ENCODE data around the gene CBX8.

CBX8 gene

DNA sequence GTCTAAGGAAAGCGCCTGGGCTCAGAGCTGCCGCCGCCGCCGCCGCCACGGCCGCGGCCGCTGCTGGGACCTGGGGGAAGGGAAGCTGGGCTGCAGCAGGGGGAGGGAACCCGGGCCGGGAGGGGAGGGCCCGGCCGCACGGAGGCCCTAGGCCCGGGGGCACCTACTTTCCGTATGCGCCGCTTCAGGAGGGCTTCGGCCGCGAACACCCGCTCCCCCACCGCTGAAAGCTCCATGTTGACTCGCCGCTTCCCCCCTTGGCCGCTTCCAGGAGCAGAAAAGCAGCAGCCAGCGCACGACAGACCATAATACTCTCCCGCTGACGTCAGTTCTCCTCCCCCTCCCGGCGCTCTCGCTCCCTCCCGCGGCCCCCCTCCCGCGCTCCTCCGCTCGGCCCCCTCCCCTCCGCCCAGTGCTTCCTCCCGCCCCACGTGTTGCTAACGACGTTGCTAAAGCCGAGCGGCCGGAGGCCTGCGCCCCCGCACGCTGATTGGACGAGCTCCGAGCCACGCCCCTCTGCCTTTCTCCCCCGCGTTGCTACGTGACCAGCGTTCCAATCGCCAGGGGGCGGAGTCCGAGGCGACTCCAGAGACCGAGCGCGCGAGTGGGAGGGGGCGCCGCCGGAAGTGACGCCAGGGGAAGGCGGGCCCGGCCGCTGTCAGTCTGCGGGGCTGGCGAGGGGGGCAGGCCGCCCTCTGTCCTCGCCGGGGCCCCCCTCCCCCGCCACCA lies at the start of gene CBX8:
TSS of gene CBX8 (minus strand) at position 315 of the 729 bp plus-strand sequence. CDS start at position 236, 79 bp downstream.
- DNase-seq (ENCODE audit: low read depth in 2 of 3, low spot score in 2 of 3): peak; percentile 90 to 99 (median 98)

DNA sequence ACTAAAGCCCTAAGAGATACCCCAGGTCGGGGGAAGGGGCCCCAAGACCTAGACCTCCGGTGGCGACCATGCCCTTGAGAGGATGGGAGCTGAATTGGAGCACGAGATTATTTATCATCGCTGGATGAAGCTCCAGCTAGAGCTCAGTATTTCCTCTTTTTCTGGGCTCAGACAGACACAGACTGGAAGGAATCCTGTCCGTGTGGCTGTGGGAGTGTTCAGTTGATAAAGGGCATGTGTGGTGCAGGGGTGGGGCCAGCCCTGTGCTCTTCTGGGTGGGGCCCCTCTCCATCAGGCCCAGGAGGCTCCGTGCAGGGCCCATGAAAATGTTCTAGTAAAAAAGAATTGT lies 48.7 kb upstream of the CBX8 start:
- no peak for DNase-seq (ENCODE audit: low read depth in 2 of 3, low spot score in 2 of 3)

DNA sequence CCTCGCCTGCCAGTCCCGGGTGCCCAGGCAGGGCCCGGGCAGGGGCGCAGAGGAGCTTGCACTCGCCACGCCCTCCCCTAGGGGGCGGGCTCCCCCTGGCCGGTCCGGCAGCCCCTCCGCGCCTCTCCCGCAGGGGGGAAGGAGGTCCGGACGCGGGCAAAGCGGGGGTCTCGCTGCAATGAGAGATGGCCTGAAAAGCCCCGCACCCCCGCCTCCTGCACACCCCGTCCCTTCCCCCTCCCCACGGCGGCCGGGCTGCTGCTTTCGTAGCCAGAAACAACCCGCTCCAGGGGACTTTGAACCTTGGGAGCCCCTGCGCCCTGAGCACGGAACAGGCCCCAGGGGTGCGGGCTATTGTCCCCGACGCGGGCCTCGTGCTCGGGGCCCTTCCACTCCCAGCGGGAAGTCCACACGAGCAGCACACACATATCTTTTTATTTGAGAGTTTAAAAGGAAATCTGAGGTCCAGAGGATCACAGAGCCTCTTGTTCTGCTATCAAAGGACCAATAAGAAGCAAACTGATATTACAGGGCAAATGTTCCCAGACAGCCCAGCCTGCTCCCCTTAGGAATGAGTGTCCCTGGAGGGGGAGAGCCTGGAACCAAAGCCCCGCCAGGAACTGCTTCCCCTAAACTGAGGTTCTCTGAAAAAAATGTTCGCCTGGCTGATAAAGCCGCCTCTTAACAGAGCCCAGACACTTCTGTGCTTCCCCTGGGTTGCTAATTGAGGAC lies 48.2 kb upstream of the CBX8 start:
- DNase-seq (ENCODE audit: low read depth in 2 of 3, low spot score in 2 of 3): no peak

DNA sequence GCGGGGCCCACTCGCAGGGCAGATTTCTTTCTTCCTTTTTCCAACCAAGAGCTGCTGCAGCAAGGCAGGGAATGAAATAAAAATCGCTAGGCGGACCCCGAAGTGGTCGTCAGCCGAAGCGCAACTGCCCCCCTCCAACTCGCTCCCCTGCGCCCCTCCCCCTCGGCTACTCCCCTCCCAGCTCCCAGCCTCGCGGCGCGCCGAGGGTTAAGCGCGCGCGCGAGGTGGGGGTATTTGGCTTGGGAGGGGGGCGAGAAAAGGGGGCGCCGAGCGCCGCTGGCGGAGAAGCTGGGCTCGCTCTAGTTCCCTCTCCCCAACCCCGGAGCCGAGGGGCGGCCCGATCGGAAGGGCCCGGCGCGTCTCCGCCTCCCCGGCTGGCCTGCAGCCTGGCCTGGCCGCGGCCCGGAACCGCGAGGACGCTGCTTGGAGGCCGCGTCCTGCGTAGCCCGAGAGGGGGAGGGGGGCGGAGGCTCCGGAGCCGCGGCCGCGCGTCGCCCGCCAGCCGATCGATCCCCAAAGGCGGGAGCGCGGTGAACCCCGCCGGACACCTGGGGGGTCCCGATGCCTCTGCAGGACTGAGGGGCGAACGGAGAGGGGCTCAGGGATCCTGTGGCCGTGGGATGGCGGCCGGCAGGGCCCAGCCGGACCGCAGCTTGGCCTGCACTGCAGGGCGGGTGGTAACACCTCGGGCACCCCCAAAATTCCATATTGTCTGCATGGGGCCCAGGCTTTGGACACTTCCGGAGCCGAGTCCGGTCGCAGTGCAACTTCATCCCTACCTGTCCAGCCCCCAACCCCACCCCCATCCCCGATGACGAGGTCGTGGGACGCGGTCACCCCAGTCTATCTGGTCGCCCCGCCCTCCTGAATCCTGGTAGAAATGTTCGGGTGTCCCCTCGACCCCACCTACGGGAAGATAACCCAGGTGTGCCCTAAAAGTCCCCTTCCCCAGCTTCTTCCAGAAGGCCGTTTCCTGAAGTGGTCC lies 47.2 kb upstream of the CBX8 start:
- DNase-seq (ENCODE audit: low read depth in 2 of 3, low spot score in 2 of 3): no peak

DNA sequence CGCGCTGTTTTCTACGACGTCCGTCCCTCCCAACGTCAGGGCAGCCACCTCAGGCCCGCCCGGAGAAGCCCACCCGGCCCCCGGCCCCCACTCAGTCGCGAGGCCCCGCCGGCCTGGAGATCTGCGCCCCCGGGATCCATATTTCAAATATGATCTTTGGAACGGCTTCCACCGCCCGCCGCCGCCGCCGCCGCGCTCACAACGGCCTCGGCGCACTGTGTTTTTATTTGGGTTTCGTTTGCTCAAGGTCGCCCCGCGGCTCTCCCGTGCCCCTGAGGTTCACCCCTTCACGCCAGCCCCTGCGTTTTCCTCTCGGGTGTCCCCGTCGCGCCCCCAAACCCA lies 46.6 kb upstream of the CBX8 start:
- no peak for DNase-seq (ENCODE audit: low read depth in 2 of 3, low spot score in 2 of 3)

DNA sequence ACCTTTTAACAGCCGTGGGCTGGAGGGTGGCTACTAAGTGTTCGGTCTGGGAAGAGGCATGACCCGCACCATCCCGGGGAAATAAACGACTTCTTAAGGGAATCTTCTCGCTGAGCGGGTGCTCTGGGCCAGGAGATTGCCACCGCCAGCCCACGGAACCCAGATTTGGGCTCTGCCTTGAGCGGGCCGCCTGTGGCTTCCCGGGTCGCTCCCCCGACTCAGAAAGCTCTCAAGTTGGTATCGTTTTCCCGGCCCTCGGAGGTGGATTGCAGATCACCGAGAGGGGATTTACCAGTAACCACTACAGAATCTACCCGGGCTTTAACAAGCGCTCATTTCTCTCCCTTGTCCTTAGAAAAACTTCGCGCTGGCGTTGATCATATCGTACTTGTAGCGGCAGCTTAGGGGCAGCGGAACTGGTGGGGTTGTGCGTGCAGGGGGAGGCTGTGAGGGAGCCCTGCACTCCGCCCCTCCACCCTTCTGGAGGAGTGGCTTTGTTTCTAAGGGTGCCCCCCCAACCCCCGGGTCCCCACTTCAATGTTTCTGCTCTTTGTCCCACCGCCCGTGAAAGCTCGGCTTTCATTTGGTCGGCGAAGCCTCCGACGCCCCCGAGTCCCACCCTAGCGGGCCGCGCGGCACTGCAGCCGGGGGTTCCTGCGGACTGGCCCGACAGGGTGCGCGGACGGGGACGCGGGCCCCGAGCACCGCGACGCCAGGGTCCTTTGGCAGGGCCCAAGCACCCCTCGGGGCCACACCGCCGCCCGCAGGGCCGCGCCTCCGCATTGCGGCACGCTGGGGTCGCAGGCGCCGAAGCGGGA lies 46.0 kb upstream of the CBX8 start:
- no peak for DNase-seq (ENCODE audit: low read depth in 2 of 3, low spot score in 2 of 3)

DNA sequence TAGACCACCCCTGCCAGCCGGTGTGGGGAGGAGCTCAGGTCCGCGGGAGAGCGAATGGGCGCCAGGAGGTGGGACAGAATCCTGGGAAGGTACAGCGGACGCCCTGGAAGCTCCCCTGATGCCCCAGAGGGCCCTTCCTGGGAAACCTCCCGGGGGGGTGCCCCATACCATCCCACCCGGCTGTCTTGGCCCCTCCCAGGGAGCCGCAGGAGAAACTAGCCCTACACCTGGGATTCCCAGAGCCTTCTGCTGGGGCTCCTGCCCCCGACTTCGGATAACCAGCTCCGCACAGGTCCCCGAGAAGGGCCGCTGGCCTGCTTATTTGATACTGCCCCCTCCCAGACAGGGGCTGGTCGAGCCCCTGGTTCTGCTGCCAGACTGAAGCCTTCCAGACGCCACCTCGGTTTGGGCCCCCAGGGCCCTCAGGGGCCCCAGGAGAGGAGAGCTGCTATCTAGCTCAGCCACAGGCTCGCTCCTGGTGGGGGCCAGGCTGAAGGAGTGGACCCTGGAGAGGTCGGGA lies 45.3 kb upstream of the CBX8 start:
- DNase-seq (ENCODE audit: low read depth in 2 of 3, low spot score in 2 of 3): no peak

DNA sequence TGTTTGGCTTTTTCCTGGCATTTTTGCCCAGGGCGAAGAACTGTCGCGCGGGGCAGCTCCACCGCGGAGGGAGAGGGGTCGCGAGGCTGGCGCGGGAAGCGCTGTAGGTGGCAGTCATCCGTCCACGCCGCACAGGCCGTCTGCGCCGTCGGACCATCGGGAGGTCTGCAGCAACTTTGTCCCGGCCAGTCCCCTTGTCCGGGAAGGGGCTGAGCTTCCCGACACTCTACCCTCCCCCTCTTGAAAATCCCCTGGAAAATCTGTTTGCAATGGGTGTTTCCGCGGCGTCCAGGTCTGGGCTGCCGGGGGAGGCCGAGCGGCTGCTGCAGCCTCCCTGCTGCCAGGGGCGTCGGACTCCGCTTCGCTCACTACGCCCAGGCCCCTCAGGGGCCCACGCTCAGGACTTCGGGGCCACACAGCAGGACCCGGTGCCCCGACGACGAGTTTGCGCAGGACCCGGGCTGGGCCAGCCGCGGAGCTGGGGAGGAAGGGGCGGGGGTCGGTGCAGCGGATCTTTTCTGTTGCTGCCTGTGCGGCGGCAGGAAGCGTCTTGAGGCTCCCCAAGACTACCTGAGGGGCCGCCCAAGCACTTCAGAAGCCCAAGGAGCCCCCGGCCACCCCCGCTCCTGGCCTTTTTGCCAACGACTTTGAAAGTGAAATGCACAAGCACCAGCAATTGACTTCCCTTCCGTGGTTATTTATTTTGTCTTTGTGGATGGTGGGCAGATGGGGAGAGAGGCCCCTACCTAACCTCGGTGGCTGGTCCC lies 44.7 kb upstream of the CBX8 start:
- DNase-seq (ENCODE audit: low read depth in 2 of 3, low spot score in 2 of 3): no peak

DNA sequence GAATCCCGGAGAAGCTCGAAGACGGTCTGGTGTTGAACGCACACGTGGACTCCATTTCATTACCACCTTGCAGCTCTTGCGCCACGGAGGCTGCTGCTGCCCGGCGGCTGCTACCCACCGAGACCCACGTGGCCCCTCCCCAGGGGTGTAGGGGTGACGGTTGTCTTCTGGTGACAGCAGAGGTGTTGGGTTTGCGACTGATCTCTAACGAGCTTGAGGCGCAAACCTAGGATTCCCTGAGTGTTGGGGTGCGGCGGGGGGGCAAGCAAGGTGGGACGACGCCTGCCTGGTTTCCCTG lies 44.1 kb upstream of the CBX8 start:
- DNase-seq (ENCODE audit: low read depth in 2 of 3, low spot score in 2 of 3): no peak

DNA sequence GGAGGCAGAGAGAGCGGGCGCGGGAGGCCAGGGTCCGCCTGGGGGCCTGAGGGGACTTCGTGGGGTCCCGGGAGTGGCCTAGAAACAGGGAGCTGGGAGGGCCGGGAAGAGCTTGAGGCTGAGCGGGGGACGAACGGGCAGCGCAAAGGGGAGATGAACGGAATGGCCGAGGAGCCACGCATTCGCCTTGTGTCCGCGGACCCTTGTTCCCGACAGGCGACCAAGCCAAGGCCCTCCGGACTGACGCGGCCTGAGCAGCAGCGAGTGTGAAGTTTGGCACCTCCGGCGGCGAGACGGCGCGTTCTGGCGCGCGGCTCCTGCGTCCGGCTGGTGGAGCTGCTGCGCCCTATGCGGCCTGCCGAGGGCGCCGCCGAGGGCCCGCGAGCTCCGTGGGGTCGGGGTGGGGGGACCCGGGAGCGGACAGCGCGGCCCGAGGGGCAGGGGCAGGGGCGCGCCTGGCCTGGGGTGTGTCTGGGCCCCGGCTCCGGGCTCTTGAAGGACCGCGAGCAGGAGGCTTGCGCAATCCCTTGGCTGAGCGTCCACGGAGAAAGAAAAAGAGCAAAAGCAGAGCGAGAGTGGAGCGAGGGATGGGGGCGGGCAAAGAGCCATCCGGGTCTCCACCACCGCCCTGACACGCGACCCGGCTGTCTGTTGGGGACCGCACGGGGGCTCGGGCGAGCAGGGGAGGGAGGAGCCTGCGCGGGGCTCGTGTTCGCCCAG lies 43.6 kb upstream of the CBX8 start:
- no peak for DNase-seq (ENCODE audit: low read depth in 2 of 3, low spot score in 2 of 3)

DNA sequence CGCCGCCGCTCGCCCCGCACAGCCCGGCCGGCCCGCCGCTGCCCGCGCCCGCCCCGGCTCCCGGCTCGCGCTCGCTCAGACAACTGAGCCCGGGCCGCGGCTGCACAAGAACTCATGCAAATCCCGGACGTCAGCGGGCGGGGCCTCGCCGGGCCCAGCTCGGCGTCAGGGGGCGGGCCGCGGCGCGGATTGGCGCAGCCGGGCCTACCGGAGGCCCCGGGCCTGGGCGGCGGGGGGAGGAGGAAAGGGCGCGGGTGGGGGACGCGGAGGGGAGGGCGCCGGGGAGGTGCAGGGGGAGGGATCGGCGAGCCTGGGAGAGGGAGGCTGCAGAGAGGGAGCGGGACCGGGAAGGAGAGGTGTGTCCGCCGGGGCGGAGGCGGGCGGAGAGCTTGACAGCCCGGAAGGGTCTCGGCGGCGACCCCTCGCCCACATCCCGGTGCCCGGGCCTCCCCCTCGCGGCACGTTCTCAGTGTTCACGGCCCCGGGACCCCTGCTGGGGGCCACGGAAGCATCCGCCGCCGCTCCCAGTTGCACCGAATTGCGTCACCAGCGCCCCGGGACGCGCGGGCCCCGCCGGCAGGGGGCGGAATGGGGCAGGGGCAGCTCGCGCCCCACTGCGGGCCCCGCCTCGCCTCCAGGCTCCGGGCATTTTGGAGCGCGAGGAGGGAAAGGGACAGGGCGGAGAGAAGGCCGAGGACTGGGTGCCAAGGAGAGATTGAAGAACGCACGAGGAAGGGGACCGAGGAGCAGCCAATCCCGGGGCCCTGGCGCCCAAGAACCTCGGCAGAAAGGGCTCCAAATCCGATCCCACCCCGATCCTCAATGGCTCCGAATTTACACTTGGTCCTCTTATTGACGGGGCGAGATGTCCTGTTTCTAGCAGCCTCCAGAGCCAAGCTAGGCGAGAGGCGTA lies 42.7 kb upstream of the CBX8 start, which contains the start of gene CBX4:
TSS of gene CBX4 (minus strand) at position 85 of the 913 bp plus-strand sequence. CDS start 189 bp downstream, outside the sequence.
- DNase-seq (ENCODE audit: low read depth in 2 of 3, low spot score in 2 of 3): peak in 2 of 3 experiments; percentile 69 to 83

DNA sequence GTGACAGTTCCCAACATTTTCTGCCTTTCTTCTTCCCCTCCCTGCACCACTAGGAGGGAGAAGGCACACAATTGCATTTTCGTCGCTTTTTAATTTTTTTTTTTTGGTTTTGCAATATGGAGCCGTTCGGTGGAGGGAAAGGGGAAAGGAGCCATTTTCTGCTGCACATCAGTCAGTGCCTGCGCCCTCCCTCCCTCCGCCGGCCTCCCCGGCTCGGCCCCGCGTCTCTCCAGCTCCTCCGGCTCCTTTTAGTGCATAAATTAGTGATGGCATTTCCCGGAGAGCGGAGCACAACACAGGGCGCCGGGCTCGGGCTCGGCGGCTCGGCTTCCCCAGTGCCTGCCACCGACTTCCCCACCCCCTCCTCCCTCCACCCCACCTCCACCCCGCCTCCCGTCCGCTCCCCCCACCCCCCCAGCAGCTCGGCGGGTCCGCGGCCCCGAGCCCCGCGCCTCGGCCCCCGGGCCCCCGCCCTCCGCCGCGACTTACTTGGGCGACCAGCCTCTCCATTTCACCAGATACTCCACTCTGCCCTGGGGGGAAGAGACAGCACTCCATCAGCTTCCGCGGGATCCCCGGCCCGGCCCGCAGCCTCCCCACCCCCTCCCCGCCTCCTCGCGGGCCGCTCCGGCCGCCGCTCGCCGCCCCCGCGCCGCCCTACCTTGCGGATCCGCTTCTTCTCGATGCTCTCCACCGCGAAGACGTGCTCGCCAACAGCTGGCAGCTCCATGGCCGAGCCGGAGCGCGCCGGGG lies 41.8 kb upstream of the CBX8 start:
- no peak for DNase-seq (ENCODE audit: low read depth in 2 of 3, low spot score in 2 of 3)

DNA sequence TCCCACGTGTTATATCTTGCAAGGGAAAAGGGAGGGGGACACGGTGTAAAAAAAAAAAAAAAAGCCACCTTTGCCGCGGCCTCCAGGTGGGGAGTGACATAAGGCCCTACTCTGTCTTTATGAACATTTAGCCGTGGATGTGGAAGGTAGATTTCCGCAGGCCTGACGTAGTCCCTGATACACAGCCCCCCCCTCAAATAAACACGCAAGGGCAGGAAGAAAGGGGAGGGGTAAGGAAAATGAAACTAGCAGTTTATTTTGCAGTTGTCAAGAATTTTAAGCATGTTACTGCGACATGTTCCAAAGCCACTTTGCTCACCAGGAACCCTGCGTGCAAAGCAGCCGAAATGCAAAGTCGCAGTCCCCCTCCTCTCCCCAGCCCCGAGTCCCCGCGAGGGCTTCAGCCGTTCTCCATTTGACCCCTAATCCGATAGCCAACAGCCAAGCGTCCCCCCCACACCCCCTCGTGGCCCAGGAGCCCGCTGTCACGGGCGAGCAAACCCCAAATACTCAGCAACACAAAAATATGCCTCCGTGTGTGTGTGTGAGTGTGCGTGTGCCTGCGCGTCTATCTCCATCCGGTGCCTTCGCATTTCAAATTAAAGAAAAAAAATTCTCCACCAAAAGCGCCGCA lies 41.1 kb upstream of the CBX8 start:
- DNase-seq (ENCODE audit: low read depth in 2 of 3, low spot score in 2 of 3): no peak

DNA sequence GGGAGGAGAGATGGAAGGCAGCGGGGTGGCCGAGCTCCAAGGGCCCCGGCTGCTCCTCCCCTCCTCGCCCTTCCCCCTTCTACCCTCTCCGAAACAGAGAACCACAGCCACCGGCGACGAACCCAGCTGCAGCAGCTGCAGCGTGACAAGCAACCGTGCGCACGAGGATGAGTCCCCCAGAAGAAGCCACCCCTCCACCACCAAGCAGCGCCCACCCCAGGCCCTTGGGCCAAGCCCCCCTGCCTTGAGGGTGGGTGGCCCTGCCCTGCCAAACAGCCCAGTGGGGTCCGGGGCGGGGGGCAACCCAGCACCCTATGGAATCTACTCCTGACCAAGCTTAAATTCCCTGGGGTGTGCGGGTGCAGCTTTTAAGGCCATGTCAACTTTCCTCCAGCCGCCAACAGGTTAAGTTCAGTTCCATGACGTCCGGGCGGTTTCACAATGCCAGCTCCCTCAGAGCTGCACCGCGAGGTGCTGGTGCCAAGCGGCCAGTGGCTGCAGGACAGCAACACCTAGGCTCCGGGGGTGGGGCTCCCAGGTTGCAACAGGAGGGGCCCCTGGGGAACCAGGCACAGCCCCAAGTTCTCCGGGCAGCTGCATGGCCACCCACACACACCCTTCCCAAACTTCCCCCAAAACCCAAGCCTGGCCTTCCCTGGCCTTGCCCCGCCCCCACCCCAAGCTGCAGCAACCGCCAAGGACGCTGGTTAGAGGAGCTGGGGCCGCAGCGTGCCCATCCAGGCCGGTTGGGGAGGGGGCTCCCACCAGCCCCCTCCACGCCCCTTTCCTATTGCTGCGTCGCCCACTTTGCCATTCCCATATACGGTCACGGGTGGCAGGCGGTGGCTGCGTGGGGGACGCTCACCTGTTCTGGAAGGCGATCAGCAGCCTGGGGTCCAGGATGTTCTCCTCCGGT lies 40.4 kb upstream of the CBX8 start:
- peak in 1 of 3 experiments; percentile 35 for DNase-seq (ENCODE audit: low read depth in 2 of 3, low spot score in 2 of 3)

DNA sequence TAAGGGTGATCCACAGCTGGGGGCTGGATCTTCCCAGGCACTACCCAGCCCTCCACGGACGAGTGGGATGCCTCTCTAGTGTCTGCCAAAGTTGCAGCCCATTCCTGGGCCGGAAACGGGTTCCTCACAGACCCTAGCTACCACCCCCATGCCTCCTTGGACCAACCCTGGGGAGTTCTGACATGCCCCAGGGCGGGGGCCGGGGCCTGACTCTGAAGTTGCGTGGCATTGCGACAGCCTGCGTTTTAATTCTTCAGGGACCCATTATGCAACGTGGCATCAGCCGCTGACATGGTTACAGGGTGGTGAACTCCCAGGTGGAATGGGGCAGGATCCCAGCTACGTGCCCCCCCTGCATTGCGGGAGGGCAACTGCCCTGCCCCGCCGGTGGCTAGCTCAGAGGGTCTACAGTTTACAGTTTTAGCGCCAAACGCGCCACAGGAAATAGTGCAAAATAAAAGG lies 39.7 kb upstream of the CBX8 start:
- DNase-seq (ENCODE audit: low read depth in 2 of 3, low spot score in 2 of 3): no peak

DNA sequence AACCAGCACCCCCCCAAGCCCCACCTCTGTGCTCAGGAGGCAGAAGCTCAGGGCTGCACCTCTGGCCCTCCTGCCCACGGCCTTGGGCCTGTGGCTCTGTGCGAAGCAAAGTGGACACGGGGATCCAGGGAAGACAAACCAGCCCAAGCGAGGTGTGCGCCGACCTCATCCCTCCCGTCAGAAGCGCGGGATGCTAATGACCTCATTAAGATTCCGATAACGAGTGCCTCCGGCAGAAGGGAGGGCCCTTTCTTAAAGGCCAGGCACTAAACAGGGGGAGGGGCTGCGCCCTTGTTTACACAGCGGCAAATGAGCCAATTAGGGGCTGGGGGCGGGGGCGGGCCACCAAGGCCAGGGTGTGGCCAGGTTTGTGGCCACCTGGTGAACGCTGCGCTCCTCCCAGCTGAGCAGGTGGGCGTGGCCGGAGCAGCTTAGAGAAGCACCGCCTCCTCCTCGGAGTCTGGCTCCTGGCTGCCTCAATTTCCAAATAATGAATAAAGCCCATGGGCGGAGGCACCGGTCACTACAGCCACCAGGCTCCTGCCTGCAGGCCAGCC lies 39.2 kb upstream of the CBX8 start:
- no peak for DNase-seq (ENCODE audit: low read depth in 2 of 3, low spot score in 2 of 3)
